HepG2 (cell line): Measurements from ENCODE around the gene KDM5C.

Experiments
- EP300 ChIP-seq, 3 experiments: sonication (generic) in 1 of 3; formaldehyde crosslinking in 1 of 3; IDR thresholded peaks; 2 replicates each; pipeline versions ENCODE4 v1.5.1 to v1.6.1; 2011 to 2020; ENCODE audit warnings: low read depth in 2 of 3, low read length in 2 of 3, borderline replicate concordance in 1 of 3, improper control_type of control experiment in 1 of 3, mild to moderate bottlenecking in 1 of 3, missing genetic modification reagents in 1 of 3, moderate library complexity in 1 of 3
- NR2C2 ChIP-seq: sonication (generic); formaldehyde crosslinking; IDR thresholded peaks from 2 replicates; pipeline ENCODE4 v1.4.0; 2020; ENCODE audit warnings: missing genetic modification reagents, mild to moderate bottlenecking, moderate library complexity, borderline replicate concordance

DNA sequence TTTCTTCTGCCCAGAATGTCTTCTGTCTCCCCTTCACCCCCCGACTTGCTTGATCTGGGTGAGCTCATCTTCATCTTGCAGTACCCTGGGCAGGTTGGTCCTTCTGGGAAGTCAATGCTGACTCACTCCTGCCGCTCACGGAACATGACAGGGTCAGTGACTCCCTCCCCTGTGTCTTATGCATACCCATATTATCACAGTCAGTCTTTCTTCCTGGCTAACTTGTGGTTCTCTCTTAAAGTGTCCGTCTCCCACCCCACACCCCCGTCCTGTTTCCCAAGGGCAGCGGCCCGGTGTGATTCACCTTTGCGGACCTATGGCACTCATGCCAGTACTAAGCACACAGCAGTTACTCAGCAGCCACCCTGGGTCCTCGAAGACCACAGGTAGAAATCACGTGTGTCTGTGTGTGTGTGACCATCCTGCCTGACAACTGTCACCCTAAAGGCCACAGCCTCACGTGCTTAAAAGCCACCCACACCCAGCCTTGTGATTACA, 38.6 kb upstream of the KDM5C start:
- TF ChIP-seq NR2C2 (CRISPR knock-in tag), result no peak
- TF ChIP-seq EP300 (IDR thresholded peaks at IDR 0.05; ENCODE audit: low read depth in 2 of 2, low read length in 2 of 2), result no peak
- TF ChIP-seq EP300 (CRISPR knock-in tag; IDR thresholded peaks at IDR 0.05; ENCODE audit: borderline replicate concordance), result no peak
